IMR-90 (cell line): ENCODE measurements around the gene ZNF407. TPM values are rescaled to one million over a fixed set of nuclear protein-coding genes. Genes with fewer than 3 reads are reported as not detected.

ENCODE experiments used
- ATAC-seq: fragments of 200-7000 bp; cut with Tn5 transposase; 2 replicates; pipeline ENCODE4 v1.9.1; 2020; ENCODE audit warnings: low read depth, mild to moderate bottlenecking, moderate library complexity
- BruUV-seq: library from RNA; stranded (reverse); fragments of 400-500 nt; replicated peaks from 2 replicates; lab custom pipeline; 2021; lab: Mats Ljungman, UMichigan
- CTCF ChIA-PET: fragments of 300-600 bp; formaldehyde crosslinking; extraction: SDS; loops from one replicate; lab custom pipeline; 2021; ENCODE audit warnings: antibody characterized with exemption; lab: Yijun Ruan, JAX
- POLR2A ChIA-PET: fragments of 300-600 bp; sonication (Branson Sonifier 250); formaldehyde crosslinking; loops from one replicate; lab custom pipeline; 2022; ENCODE audit warnings: antibody characterized with exemption; ENCODE audit not compliant: unreplicated experiment; lab: Charles Lee
- DNase-seq: peaks from one replicate; pipeline ENCODE4 v3.0.0; 2013
- H2AFZ ChIP-seq: replicated peaks from 2 replicates; pipeline ENCODE3; 2013; ENCODE audit warnings: low read length, mild to moderate bottlenecking; ENCODE audit not compliant: poor library complexity
- H2AK5ac ChIP-seq: 2 replicates; pipeline ENCODE4 v1.6.1; 2013; ENCODE audit warnings: low read depth, low read length, inconsistent platforms
- H2AK9ac ChIP-seq: replicated peaks from 2 replicates; pipeline ENCODE3; 2013; ENCODE audit warnings: mild to moderate bottlenecking, low read depth, low read length, moderate library complexity; ENCODE audit not compliant: poor library complexity
- H2BK120ac ChIP-seq: 2 replicates; pipeline ENCODE4 v1.6.1; 2013; ENCODE audit warnings: low read depth, low read length, inconsistent platforms
- H2BK15ac ChIP-seq: 3 replicates; pipeline ENCODE4 v1.6.1; 2013; ENCODE audit warnings: low read depth, low read length, inconsistent platforms
- H2BK20ac ChIP-seq: 2 replicates; pipeline ENCODE4 v1.6.1; 2013; ENCODE audit warnings: low read depth, mild to moderate bottlenecking, inconsistent platforms, low read length, moderate library complexity
- H2BK5ac ChIP-seq: 2 replicates; pipeline ENCODE4 v1.6.1; 2013; ENCODE audit warnings: mild to moderate bottlenecking, low read depth, low read length, inconsistent platforms; ENCODE audit not compliant: poor library complexity, severe bottlenecking
- H3K14ac ChIP-seq: replicated peaks from 2 replicates; pipeline ENCODE4 v1.6.1; 2013; ENCODE audit warnings: low read depth, low read length, inconsistent platforms
- H3K18ac ChIP-seq: 2 replicates; pipeline ENCODE4 v1.6.1; 2013; ENCODE audit warnings: low read depth, low read length, control low read depth
- H3K23ac ChIP-seq: 2 replicates; pipeline ENCODE4 v1.6.1; 2013; ENCODE audit warnings: low read depth, low read length, inconsistent platforms
- H3K27ac ChIP-seq: 2 replicates; pipeline ENCODE4 v1.5.1; 2013; ENCODE audit warnings: mild to moderate bottlenecking, control low read depth, low read length; ENCODE audit not compliant: insufficient read depth
- H3K27me3 ChIP-seq: 2 replicates; pipeline ENCODE4 v1.6.1; 2013; ENCODE audit warnings: low read length; ENCODE audit not compliant: control insufficient read depth, insufficient read depth
- H3K36me3 ChIP-seq: 2 replicates; pipeline ENCODE4 v1.6.1; 2013; ENCODE audit warnings: low read length, mixed read lengths; ENCODE audit not compliant: control insufficient read depth, insufficient read depth
- H3K4ac ChIP-seq: 2 replicates; pipeline ENCODE4 v1.6.1; 2013; ENCODE audit warnings: low read depth, low read length, inconsistent platforms
- H3K4me1 ChIP-seq: 2 replicates; pipeline ENCODE4 v1.6.1; 2013; ENCODE audit warnings: low read length, mixed read lengths; ENCODE audit not compliant: control insufficient read depth, insufficient read depth
- H3K4me2 ChIP-seq: 2 replicates; pipeline ENCODE4 v1.6.1; 2013; ENCODE audit warnings: low read depth, mild to moderate bottlenecking, control low read depth, low read length, moderate library complexity
- H3K4me3 ChIP-seq: 2 replicates; pipeline ENCODE4 v1.5.1; 2013; ENCODE audit warnings: low read depth, mild to moderate bottlenecking, control low read depth, low read length, moderate library complexity; ENCODE audit not compliant: insufficient read depth
- H3K56ac ChIP-seq: 2 replicates; pipeline ENCODE4 v1.6.1; 2013; ENCODE audit warnings: low read length, inconsistent platforms; ENCODE audit not compliant: insufficient read depth; ENCODE audit errors: extremely low read depth
- H3K79me1 ChIP-seq, 2 experiments: 2 replicates each; pipeline ENCODE4 v1.6.1; 2013; ENCODE audit warnings: low read length in 2 of 2, inconsistent platforms in 1 of 2, low read depth in 1 of 2
- H3K9ac ChIP-seq: 2 replicates; pipeline ENCODE4 v1.6.1; 2013; ENCODE audit warnings: low read depth, low read length, control low read depth
- H3K9me1 ChIP-seq: 2 replicates; pipeline ENCODE4 v1.6.1; 2013; ENCODE audit warnings: low read length, inconsistent platforms; ENCODE audit not compliant: insufficient read depth
- H3K9me3 ChIP-seq: 2 replicates; pipeline ENCODE4 v1.6.1; 2013; ENCODE audit warnings: low read length; ENCODE audit not compliant: control insufficient read depth, insufficient read depth
- H4K20me1 ChIP-seq: 2 replicates; pipeline ENCODE4 v1.6.1; 2013; ENCODE audit warnings: low read length, inconsistent platforms; ENCODE audit not compliant: insufficient read depth
- H4K5ac ChIP-seq: 2 replicates; pipeline ENCODE4 v1.6.1; 2013; ENCODE audit warnings: mild to moderate bottlenecking, low read depth, low read length, control low read depth
- H4K8ac ChIP-seq, 2 experiments: 2 replicates each; pipeline ENCODE4 v1.6.1; 2013; ENCODE audit warnings: low read depth in 2 of 2, low read length in 2 of 2, control low read depth in 1 of 2, inconsistent platforms in 1 of 2
- H4K91ac ChIP-seq: 2 replicates; pipeline ENCODE4 v1.6.1; 2013; ENCODE audit warnings: low read depth, low read length, inconsistent platforms; ENCODE audit not compliant: insufficient read depth
- BHLHE40 ChIP-seq: fragments of 150-350 bp; IDR thresholded peaks from 2 replicates; pipeline ENCODE4 v1.6.1; 2016; ENCODE audit warnings: mild to moderate bottlenecking, low read depth, low read length
- CEBPB ChIP-seq: IDR thresholded peaks from 2 replicates; pipeline ENCODE4 v1.6.1; 2012; ENCODE audit warnings: low read depth, low read length, improper control_type of control experiment
- CHD1 ChIP-seq: IDR thresholded peaks from 2 replicates; pipeline ENCODE4 v1.6.1; 2012; ENCODE audit warnings: low read depth, low read length, improper control_type of control experiment
- CTCF ChIP-seq: conservative IDR thresholded peaks from 2 replicates; pipeline ENCODE4 v1.5.1; 2012; ENCODE audit warnings: mild to moderate bottlenecking, low read depth, low read length, improper control_type of control experiment
- FOS ChIP-seq: fragments of 150-350 bp; IDR thresholded peaks from 2 replicates; pipeline ENCODE4 v1.6.1; 2016; ENCODE audit warnings: low read depth, low read length
- MAFK ChIP-seq: IDR thresholded peaks from 2 replicates; pipeline ENCODE4 v1.6.1; 2012; ENCODE audit warnings: low read depth, low read length, improper control_type of control experiment
- MAZ ChIP-seq: IDR thresholded peaks from 2 replicates; pipeline ENCODE4 v1.6.1; 2012; ENCODE audit warnings: low read depth, mild to moderate bottlenecking, low read length, improper control_type of control experiment, moderate library complexity, borderline replicate concordance
- MXI1 ChIP-seq: IDR thresholded peaks from 2 replicates; pipeline ENCODE4 v1.6.1; 2012; ENCODE audit warnings: low read depth, mild to moderate bottlenecking, low read length, moderate library complexity, borderline replicate concordance
- NFE2L2 ChIP-seq: fragments of 150-350 bp; IDR thresholded peaks from 2 replicates; pipeline ENCODE4 v1.6.1; 2016; ENCODE audit warnings: low read depth, mild to moderate bottlenecking, low read length
- POLR2A ChIP-seq: IDR thresholded peaks from 2 replicates; pipeline ENCODE4 v1.6.1; 2012; ENCODE audit warnings: mild to moderate bottlenecking, low read depth, low read length
- RAD21 ChIP-seq: IDR thresholded peaks from 2 replicates; pipeline ENCODE4 v1.6.1; 2012; ENCODE audit warnings: low read length, improper control_type of control experiment
- RCOR1 ChIP-seq: IDR thresholded peaks from 2 replicates; pipeline ENCODE4 v1.6.1; 2012; ENCODE audit warnings: mild to moderate bottlenecking, low read length, improper control_type of control experiment; ENCODE audit not compliant: insufficient replicate concordance
- RFX5 ChIP-seq: IDR thresholded peaks from 2 replicates; pipeline ENCODE4 v1.8.0; 2012; ENCODE audit warnings: low read depth, mild to moderate bottlenecking, low read length, moderate library complexity
- SMC3 ChIP-seq: fragments of 150-350 bp; IDR thresholded peaks from 2 replicates; pipeline ENCODE4 v1.6.1; 2016; ENCODE audit warnings: low read depth, mild to moderate bottlenecking, antibody characterized with exemption, low read length, moderate library complexity
- USF2 ChIP-seq: fragments of 150-350 bp; IDR thresholded peaks from 2 replicates; pipeline ENCODE4 v1.6.1; 2017; ENCODE audit warnings: mild to moderate bottlenecking, antibody characterized with exemption, low read length, low read depth
- WGBS, 2 experiments: methylation state at CpG; one replicate each; pipeline versions ENCODE4 v1.1.5 to v1.1.7; 2013; ENCODE audit warnings: missing lambda C conversion rate in 2 of 2; ENCODE audit not compliant: insufficient read length in 1 of 2; ENCODE audit errors: extremely low coverage in 2 of 2; 5-methylcytosine and 5-hydroxymethylcytosine counted together
- dilution Hi-C: fragments of 300-500 bp; cut with HindIII; formaldehyde crosslinking; loops from one replicate; pipeline ENCODE4 v1.14.3; 2018; ENCODE audit warnings: low sequenced_read_pairs; ENCODE audit not compliant: unreplicated experiment
- in situ Hi-C: fragments of 300-500 bp; cut with MboI; formaldehyde crosslinking; loops from 3 replicates; pipeline ENCODE4 v1.14.3; 2019; ENCODE audit warnings: low sequenced_read_pairs, inconsistent platforms, mixed read lengths
- intact Hi-C: fragments of 100-400 bp; cut with micrococcal nuclease; formaldehyde crosslinking; loops from 2 replicates; pipeline ENCODE4 v1.10.0; 2022
- polyA plus RNA-seq, 3 experiments: library from polyadenylated mRNA; depleted of rRNA; stranded (reverse); fragments of >200 nt; gene quantifications; 2 replicates each; pipeline ENCODE4 v1.2.3, GENCODE V29; 2012; ENCODE audit warnings: low replicate concordance in 1 of 3
- total RNA-seq: library from RNA; depleted of rRNA; stranded (reverse); fragments of >200 nt; gene quantifications from 2 replicates; pipeline ENCODE4 v1.2.3, GENCODE V29; 2012

Gene ZNF407
- total and polyA plus RNA-seq, 2 of the 4 experiments (the other 2 are of a cell fraction): 3.1 to 20.1 TPM

GRCh38 chr18:75066021-75066880, 468.6 kb downstream of the ZNF407 start:
- POLR2A ChIA-PET: no interaction called here
- Histone ChIP-seq H3K27ac (no peak overlapping the region), H2AK5ac (no peak overlapping the region), H3K36me3 (peaks cover 10% of the 10 kb centered on the region), H4K91ac (no peak overlapping the region), H3K14ac (no peak overlapping the region), H3K18ac (no peak overlapping the region), H2BK15ac (no peak overlapping the region), H2AK9ac (no peak overlapping the region), H2BK20ac (no peak overlapping the region), H2AFZ (no peak overlapping the region), H3K4ac (no peak overlapping the region), H4K8ac (no peak overlapping the region), H2BK120ac (no peak overlapping the region), H4K5ac (no peak overlapping the region), H3K4me3 (no peak overlapping the region), H3K79me1 (no peaks in the 10 kb centered on the region), H3K4me2 (no peak overlapping the region), H3K9me1 (peaks cover 11% of the 10 kb centered on the region), H2BK5ac (no peak overlapping the region), H3K56ac (no peak overlapping the region), H3K9me3 (no peaks in the 10 kb centered on the region), H3K4me1 (peaks cover 8% of the 10 kb centered on the region), H3K27me3 (no peaks in the 10 kb centered on the region), H3K9ac (no peak overlapping the region), H4K20me1 (no peaks in the 10 kb centered on the region), H3K23ac (no peak overlapping the region)
- WGBS, 2 experiments: 100% methylated on average over 6 of the region's 16 CpGs; no CpG with 5 or more reads in 1 of the 2 experiments
- ATAC-seq (no peak), DNase-seq (no peak)
- CTCF ChIA-PET: interaction anchor here (0.5 kb wide), 1 partner anchor 1058 kb away, joined by 3 read pairs; no protein-coding TSS in a partner anchor
- dilution Hi-C loops: no loop called here
- no TSS peak for BruUV-seq
- intact Hi-C loops: no loop called here
- in situ Hi-C loops: no loop called here
- TF ChIP-seq CHD1: no peak
- TF ChIP-seq MXI1: no peak
- TF ChIP-seq CEBPB: no peak
- TF ChIP-seq NFE2L2: no peak
- no peak for TF ChIP-seq FOS
- TF ChIP-seq MAFK: no peak
- no peak for TF ChIP-seq POLR2A
- no peak for TF ChIP-seq RFX5
- no peak for TF ChIP-seq MAZ
- no peak for TF ChIP-seq RCOR1
- no peak for TF ChIP-seq BHLHE40
- no peak for TF ChIP-seq RAD21
- TF ChIP-seq USF2: no peak
- TF ChIP-seq SMC3: no peak
- no peak for TF ChIP-seq CTCF
